Gastroesophageal sphincter (tissue), 3 donors: ENCODE results near the gene C1orf185.
"Not testable (repeated sequence)": the region's sequence is repeated elsewhere in the genome, so short reads cannot be mapped to it uniquely, and the experiment has no call there.

Experiments used
- CTCF ChIP-seq, 4 experiments: fragments of 200-600 bp in 2 of 4; fragments of 450-650 bp in 2 of 4; sonication (generic) in 1 of 4; IDR thresholded peaks; one replicate each; pipeline ENCODE4 v1.5.1; 2017 to 2019; ENCODE audit warnings: antibody characterized with exemption in 4 of 4, mild to moderate bottlenecking in 2 of 4, moderate library complexity in 2 of 4
- EP300 ChIP-seq: sonication (generic); formaldehyde crosslinking; IDR thresholded peaks from one replicate; pipeline ENCODE4 v1.6.1; 2017; ENCODE audit warnings: antibody characterized with exemption, mild to moderate bottlenecking

GRCh38 chr1:51162560-51162959 lies 60.5 kb downstream of the C1orf185 start:
- not testable (repeated sequence) for TF ChIP-seq EP300; CTCF (IDR thresholded peaks at IDR 0.05)
